HG02798 (cell line): ENCODE measurements around the gene MED10.
"Not testable (repeated sequence)": the region's sequence is repeated elsewhere in the genome, so short reads cannot be mapped to it uniquely, and the experiment has no call there.

Source experiments
- ATAC-seq: cut with Tn5 transposase; IDR thresholded peaks from one replicate; pipeline ENCODE4 v1.9.1; 2021; ENCODE audit warnings: mild to moderate bottlenecking; ENCODE audit not compliant: unreplicated experiment, poor library complexity

MED10 gene

DNA sequence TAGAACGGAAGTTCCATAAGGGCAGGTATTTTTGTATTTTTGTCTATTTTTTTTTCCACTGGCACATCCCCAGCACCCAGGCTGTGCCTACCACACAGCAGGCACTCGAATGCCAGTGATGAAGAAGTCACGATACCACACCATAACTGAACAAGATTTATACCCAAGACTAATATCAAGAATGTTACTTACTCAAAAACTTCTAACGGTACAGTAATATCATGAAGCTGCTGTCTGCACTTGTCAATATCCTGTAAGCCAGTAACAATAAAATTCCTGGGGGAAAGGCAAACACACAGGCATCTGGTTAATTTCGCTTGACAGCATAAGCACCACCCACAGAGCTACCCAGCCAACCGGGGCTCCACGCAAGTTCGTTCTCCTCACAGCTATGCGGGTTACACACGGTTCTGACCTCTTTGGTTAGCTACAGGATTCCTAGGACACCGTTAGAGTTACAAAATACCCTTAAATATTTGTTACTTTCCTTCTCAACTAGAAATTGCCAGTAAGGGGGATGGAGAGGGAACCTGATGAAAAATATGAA lies 1.3 kb downstream of the MED10 start:
- ATAC-seq = no peak

DNA sequence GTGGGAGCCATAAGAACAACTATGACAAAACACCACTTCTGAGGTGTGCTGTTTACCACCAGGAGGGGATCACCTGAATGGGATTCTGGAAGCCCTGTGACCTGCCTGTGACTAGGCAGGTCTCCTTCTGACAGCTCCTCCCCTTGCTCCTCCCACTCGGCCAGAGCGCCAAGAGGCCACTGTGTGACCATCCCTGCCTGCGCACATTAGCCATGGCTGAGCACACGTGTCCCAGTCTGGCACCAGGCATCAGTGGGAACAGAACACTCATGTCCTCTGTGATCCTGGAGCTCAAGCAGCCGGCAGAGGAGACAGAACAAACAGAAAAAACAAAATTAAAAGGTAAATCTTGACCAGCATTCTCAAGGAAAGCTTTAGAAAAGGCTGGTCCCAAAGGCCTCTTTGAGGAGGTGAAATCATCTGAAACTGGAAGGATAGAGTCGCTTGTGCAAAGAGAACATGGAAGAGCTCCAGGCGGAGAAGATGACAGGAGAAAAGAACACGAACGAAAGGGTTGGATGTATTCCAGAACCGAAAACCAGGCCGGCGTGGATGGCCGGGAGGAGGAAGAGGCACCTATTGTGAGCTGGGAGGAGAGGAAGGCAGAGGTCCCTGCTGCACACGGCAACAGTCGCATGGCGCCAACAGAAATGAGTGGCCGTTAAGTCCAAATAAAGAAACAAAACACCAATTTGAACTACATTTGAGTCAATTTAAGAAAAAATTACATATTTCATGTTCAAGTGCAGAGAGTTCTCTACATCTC lies 5.1 kb downstream of the MED10 start:
- no peak for ATAC-seq

DNA sequence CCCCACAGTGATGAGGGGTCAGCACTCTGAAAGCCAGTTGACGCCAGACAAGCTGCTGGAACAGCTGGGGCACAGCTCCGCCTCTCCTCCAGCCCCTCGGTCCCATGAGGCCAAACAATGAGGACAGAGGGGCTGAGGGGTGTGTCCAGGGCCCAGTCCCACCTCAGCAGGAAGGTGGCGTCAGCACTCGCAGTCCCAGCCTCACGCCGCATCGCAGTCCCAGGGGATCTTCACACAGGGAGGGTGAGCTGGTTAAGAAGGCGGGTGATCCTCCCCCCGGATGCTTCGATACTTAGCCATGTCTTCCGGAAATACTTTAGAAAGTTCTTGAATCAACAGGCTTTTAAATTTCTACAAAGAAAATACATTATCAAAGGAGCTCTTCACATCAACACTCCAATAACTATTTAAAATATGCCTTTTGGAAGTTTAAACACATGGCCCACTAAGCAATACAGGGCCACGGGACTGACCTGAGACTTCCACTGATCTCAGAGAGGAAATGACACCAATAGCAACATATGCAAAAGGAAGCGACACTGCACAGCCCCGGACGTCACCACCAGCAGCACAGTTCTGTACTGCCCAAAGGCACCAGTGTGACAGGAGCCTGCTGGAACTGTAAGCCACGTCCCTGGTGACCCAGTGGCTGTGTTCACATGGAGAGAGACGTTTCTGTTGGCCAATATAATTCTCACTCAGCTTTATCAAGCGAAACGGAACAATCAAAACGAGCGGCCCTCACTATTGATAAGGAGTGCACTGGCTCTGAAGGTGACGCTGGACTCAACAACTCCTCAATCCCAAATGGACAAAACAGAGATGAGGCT lies 5.9 kb downstream of the MED10 start:
- ATAC-seq = no peak

DNA sequence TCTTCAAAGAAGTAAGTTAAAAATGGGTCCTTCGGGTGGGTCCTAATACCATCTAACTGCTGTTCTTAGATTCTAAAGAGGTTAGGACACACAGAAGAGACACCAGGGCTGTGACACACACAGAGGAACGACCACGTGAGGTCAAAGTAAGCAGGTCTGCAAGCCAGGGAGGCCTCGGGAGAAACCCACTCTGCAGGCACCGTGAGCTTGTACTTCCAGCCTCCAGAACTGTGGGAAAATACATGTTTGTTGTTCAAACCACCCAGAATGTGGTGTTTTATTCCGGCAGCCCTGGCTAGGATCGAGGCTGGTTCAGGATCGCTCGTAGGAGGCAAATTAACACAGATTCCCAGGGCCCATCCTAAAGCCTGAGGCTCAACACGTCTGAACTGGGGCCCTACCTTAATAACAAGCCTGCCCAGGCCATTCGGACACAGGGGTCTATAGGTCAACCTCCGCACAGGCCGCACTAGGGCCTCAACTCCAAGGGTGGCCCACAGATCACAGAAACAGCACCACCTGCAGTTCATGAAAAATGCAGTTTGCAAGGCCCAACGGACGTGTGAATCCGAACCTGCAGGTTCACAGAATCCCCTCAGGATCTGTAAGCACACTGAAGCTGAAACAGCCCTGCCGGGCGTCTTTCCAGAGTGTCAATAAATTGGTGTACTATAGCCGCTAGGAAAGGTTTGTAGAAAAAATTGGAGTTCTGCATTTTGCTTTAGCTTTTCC lies 7.1 kb downstream of the MED10 start:
- no peak for ATAC-seq

- no peak for ATAC-seq
These were observed 7.8 kb downstream of the MED10 start for GRCh38 chr5:6370580-6370979.

DNA sequence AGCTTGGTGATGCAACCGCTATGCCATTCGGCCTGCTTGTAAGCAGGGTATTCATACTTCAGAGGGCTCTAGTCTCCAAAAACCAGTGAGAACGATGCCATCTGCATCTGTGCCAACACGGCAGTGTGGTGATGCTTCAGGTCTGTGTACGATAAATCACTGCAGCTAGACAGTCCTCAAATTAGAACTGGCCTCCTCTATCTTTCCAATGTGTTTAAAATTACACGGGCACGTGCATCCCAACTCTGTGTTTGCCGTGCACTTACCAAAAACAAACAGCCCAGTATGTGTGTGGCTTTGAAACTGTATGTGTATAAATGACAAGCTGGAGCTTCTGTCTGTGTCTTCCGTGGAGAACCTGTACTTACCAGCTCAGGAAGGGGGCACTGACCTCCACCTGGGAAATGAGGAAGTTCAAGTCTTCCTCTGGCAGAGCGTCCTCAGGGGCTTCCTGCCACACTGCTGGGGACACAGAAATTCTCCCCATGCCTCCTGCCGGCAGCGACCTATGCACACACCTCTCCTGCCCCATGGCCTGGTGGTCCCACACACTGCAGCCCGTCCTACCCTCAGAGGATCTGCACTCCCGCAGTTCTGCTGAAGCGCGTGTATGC lies 12.3 kb downstream of the MED10 start:
- no peak for ATAC-seq

- ATAC-seq = no peak
These were observed 13.0 kb downstream of the MED10 start for GRCh38 chr5:6365142-6365976.

DNA sequence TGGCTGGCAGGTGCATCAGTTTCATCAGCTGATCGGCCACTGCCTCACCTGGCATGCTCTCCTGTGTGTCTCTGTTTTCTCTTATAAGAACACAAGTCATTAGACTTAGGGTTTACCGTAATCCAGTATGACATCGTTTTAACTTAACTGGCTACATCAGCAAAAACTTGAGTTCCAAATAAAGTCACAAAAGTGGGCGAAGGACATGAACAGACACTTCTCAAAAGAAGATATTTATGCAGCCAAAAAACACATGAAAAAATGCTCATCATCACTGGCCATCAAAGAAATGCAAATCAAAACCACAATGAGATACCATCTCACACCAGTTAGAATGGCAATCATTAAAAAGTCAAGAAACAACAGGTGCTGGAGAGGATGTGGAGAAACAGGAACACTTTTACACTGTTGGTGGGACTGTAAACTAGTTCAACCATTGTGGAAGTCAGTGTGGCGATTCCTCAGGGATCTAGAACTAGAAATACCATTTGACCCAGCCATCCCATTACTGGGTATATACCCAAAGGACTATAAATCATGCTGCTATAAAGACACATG lies 14.8 kb downstream of the MED10 start:
- ATAC-seq = not testable (repeated sequence)

DNA sequence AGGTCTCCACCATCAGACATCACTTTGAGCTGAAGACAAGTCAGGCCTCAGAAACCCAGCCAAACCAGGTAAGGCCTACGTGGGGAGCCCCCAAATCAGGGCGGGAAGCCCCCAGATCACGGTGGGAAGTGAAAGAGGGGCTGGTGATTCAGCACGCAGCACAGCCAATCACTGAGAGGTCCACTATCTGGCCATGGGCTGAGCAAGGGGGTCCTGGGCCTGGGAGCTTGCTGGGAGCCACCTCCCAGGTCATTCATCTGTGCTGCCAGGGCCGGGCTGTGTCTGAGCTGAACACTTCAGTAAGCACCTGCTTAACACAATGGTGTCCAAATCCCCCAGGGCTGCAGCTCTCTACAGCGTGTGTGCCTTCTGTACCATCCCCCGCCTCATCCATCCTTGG lies 15.5 kb downstream of the MED10 start:
- ATAC-seq = no peak

DNA sequence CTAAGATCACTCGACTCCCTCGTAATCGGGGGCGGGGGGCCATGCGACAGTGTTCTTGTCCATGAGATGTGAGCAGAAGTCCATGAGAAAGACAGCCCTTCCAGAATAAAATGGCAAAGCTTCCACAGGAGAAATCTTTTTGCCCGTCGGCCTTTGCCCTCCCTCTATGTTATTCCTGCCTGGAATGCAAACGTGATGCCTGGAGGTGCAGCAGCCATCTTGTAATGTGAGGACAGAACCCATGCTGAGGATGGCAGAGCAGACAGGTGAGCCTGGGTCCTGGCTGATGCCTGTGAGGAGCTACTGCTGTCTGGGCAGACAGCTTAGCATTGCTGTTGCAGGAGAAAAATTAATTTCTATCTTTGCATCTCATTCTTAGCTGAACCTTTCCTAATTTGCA lies 17.2 kb downstream of the MED10 start:
- ATAC-seq = no peak

DNA sequence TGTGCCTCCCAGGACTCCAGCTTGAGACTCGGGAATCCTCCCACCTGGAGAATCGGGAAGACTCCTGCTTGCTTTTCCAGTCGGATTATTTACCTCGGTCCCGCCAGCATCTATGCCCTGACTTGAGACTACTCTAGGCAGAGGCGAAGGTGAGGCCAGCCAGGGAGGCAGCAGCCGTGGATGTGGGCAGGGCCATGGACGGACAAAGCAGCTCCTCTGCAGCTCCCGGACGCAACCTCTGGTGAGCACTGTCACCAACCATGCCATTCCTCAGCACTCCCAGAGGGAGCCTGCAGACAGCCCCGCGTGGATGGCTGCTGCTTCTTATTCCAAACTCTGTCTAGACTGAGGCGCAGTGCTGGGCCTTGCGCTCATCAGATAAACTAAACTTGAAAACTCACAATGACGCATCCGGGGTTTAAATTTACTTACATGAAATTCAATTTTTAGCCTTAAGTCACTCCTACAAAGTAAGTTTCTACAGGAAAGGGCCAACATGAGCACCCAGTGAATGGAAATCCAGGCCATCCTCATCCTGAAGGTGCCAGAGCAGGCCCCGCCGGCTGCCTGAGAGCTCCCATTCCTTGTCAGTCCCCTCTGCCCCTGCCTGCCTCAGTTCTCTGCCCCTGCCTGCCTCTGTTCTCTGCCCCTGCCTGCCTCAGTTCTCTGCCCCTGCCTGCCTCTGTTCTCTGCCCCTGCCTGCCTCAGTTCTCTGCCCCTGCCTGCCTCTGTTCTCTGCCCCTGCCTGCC lies 17.8 kb downstream of the MED10 start:
- no peak for ATAC-seq

- peak; percentile 46 for ATAC-seq
These were observed 18.6 kb downstream of the MED10 start for GRCh38 chr5:6359555-6360322.

DNA sequence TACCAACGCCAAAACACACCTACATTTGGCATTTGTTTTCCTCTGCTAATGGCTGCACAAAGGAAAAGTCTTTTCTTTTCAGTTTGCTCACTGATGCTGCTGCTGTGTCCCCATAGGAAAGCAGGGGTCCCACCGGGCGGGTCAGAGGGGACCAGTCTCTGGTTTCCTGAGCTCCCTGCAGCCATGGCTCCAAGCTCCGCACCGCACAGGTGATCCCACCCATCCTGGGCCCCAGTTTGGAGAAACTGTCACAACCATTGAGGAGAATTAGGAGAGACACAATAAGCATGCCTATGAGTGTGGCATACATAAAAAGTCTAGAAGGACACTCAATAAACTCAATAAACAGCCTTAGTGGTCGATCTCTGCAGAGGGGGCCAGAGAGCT lies 19.9 kb downstream of the MED10 start:
- ATAC-seq = no peak

DNA sequence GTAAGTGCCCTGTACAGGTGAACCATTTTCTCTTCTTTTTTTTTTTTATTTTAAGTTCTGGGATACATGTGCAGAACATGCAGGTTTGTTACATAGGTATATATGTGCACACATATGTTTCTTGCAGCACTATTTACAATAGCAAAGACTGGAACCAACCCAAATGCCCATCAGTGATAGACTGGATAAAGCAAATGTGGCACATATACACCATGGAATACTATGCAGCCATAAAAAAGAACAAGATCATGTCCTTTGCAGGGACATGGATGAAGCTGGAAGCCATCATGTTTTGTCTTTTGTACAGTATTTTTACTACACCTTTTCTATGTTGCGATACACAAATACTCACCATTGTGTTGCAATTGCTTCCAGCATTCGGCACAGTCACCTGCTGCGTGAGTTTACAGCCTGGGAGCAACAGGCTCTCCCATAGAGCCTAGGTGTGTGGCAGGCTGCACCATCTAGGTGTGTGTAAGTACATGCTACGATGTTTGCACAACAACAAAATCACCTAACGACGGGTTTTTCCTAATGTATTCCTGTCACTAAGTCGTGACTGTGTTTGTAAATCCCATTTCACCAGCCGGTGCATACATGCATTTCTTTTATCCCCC lies 20.4 kb downstream of the MED10 start:
- ATAC-seq = not testable (repeated sequence)

- no peak for ATAC-seq
These were observed 21.7 kb downstream of the MED10 start for GRCh38 chr5:6356578-6357164.

DNA sequence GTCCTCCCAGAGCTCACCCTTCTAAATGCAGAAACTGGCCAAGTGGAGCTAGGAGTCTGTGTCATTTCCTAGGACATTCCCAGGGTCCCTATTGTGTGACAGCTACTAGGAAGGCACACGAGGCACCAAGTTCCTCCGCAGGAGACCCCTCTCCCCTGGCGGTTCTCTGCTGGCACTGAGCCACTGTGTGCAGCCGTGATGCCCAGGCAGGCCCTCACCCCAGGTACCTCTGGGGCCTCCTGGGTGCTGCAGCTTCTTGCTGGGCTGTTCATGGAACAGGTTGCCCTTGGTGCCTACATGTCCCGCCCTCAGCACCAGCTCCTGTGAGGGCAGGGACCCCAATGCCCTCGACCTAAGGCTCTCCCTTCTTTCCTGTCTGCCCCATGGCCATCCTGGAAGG lies 23.1 kb downstream of the MED10 start:
- ATAC-seq = no peak

DNA sequence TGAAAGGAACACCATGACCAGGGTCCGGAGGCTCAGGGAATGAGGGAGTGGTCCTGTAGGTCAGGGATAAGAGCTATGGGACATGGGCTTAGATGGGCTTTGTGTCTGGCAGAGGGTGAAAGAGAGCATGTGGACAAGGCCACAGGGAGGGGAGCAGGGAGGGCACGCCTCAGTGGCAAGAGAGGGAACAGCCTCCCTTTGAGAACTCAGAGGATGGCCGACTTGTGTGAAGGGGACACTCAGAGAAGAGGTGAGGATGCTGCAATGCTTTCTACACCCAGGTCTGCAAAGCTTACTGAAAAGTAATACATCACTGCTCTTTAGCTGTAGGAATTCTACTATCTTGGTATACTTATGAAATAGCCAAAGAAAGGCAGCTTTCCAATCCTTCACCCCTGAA lies 23.5 kb downstream of the MED10 start:
- ATAC-seq = no peak
